IPS-20b (cell line): Measurements from ENCODE around the gene GXYLT2.
"Not testable (repeated sequence)": the region's sequence is repeated elsewhere in the genome, so short reads cannot be mapped to it uniquely, and the experiment has no call there.

Experiments
- H3K27ac ChIP-seq: one replicate; pipeline ENCODE4 v1.5.1; 2013; ENCODE audit warnings: low read length
- H3K27me3 ChIP-seq: 2 replicates; pipeline ENCODE4 v1.6.1; 2013; ENCODE audit warnings: mild to moderate bottlenecking, low read length, inconsistent platforms; ENCODE audit not compliant: insufficient read depth
- H3K36me3 ChIP-seq: 2 replicates; pipeline ENCODE4 v1.6.1; 2013; ENCODE audit warnings: low read depth, mild to moderate bottlenecking, inconsistent platforms, low read length, moderate library complexity; ENCODE audit not compliant: insufficient read depth
- H3K4me1 ChIP-seq: 2 replicates; pipeline ENCODE4 v1.6.1; 2013; ENCODE audit warnings: mild to moderate bottlenecking, control low read depth, inconsistent platforms, low read length, moderate library complexity; ENCODE audit not compliant: insufficient read depth
- H3K4me3 ChIP-seq: 2 replicates; pipeline ENCODE4 v1.5.1; 2013; ENCODE audit warnings: mild to moderate bottlenecking, low read length, inconsistent platforms
- H3K9ac ChIP-seq: 2 replicates; pipeline ENCODE4 v1.6.1; 2013; ENCODE audit warnings: low read depth, mild to moderate bottlenecking, inconsistent platforms, low read length, moderate library complexity
- H3K9me3 ChIP-seq: 2 replicates; pipeline ENCODE4 v1.6.1; 2013; ENCODE audit warnings: mild to moderate bottlenecking, low read depth, low read length, inconsistent platforms; ENCODE audit not compliant: insufficient read depth

GXYLT2 gene

DNA sequence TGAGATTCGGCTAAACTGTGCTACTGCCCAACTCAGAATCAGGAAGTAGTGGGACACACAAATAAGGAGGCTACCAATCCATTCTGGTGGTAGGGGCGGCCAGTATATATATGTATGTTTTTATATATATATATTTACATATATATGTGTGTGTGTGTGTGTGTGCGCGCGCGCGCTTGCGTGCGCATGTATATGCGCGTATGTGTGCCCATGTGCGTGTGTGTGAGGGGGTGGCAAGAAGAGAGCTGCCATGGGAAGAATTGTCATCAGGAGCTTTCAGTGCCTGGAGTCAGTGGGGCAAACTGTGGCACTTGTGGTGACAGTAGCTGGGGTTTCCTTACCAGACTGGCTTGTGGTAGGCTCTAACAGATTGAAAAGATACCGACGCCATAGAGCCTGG is 26.5 kb downstream of the GXYLT2 start:
- H3K4me3 ChIP-seq: no peak overlapping the region
- H3K27ac ChIP-seq: no peak overlapping the region
- no peaks in the 10 kb centered on the region for H3K9me3 ChIP-seq
- H3K36me3 ChIP-seq: no peaks in the 10 kb centered on the region
- no peaks in the 10 kb centered on the region for H3K4me1 ChIP-seq
- H3K9ac ChIP-seq: no peak overlapping the region
- H3K27me3 ChIP-seq: no peaks in the 10 kb centered on the region

DNA sequence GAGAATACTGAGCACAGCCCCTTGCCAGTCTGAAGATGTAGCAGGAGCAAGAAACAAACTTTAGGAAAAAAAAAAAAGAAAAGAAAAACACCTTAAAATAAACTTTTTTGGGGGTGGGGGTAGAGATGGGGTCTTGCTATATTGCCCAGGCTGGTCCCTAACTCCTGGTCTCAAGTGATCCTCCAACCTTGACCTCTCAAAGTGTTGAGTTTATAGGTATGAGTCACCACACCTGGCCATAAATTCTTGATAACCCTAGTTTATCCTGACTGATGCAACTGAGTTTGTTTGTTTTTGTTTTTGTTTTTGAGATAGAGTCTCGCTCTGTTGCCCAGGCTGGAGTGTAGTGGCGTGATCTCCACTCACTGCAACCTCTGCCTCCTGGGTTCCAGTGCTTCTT is 28.4 kb downstream of the GXYLT2 start:
- Histone ChIP-seq H3K27me3 (no peaks in the 10 kb centered on the region), H3K36me3 (no peaks in the 10 kb centered on the region), H3K27ac (no peak overlapping the region), H3K9ac (no peak overlapping the region), H3K9me3 (no peaks in the 10 kb centered on the region), H3K4me1 (no peaks in the 10 kb centered on the region), H3K4me3 (no peak overlapping the region)

DNA sequence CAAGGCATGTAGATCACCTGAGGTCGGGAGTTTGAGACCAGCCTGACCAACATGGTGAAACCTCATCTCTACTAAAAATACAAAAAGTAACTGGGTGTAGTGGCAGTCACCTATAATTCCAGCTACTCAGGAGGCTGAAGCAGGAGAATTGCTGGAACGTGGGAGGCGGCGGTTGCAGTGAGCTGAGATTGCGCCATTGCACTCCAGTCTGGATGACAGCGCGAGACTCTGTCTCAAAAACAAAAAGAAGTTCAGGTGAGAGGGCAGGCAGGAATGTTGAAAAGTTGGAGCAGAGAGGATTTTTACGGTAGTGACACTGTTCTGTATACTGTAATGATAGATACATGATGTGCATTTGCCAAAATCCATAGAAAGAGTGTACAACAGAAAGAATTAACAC is 31.7 kb downstream of the GXYLT2 start:
- H3K27me3 ChIP-seq: no peaks in the 10 kb centered on the region
- H3K4me1 ChIP-seq: no peaks in the 10 kb centered on the region
- H3K27ac ChIP-seq: no peak overlapping the region
- no peaks in the 10 kb centered on the region for H3K9me3 ChIP-seq
- H3K4me3 ChIP-seq: no peak overlapping the region
- no peak overlapping the region for H3K9ac ChIP-seq
- no peaks in the 10 kb centered on the region for H3K36me3 ChIP-seq

DNA sequence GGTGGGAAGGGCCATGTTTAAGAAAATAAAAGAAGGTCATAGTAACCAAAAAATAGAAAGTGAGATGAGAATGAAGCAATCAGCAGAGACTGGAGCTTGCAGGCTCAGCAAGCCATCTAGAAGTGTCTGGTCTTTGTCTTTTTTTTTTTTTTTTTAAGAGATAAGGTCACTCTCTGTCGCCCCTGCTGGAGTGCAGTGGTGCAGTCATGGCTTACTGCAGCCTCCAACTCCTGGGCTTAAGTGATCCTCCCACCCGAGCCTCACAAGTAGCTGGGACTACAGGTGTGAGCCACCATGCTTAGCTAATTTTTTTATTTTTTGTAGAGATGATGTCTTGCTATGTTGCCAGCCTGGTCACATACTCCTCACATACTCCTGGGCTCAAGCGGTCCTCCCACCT is 36.2 kb downstream of the GXYLT2 start:
- H3K27me3 ChIP-seq: no peaks in the 10 kb centered on the region
- H3K9ac ChIP-seq: no peak overlapping the region
- no peaks in the 10 kb centered on the region for H3K36me3 ChIP-seq
- no peaks in the 10 kb centered on the region; the same call in 1 of the 2 replicates for H3K4me1 ChIP-seq
- no peak overlapping the region for H3K27ac ChIP-seq
- H3K4me3 ChIP-seq: no peak overlapping the region
- H3K9me3 ChIP-seq: no peaks in the 10 kb centered on the region

DNA sequence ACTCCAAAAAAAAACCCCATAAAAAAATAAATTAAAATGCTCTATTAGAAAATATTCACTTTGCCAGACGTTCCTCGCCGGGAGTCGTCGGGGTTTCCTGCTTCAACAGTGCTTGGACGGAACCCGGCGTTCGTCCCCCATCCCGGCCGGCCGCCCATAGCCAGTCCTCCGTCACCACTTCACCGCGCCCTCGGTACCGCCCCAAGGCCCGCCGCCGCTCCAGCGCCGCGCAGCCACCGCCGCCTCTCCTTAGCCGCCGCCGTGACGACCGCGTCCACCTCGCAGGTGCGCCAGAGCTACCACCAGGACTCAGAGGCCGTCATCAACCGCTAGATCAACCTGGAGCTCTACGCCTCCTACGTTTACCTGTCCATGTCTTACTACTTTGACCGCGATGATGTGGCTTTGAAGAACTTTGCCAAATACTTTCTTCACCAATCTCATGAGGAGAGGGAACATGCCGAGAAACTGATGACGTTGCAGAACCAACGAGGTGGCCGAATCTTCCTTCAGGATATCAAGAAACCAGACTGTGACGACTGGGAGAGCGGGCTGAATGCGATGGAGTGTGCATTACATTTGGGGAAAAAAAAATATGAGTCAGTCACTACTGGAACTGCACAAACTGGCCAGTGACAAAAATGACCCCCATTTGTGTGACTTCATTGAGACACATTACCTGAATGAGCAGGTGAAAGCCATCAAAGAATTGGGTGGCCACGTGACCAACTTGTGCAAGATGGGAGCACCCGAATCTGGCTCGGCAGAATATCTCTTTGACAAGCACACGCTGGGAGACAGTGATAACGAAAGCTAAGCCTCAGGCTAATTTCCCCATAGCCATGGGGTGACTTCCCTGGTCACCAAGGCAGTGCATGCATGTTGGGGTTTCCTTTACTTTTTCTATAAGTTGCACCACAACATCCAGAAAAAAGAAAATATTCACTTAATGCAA is 41.2 kb downstream of the GXYLT2 start:
- H3K4me1 ChIP-seq, H3K27me3 ChIP-seq, H3K9ac ChIP-seq, H3K4me3 ChIP-seq, H3K9me3 ChIP-seq, H3K36me3 ChIP-seq, H3K27ac ChIP-seq: not testable (repeated sequence)

DNA sequence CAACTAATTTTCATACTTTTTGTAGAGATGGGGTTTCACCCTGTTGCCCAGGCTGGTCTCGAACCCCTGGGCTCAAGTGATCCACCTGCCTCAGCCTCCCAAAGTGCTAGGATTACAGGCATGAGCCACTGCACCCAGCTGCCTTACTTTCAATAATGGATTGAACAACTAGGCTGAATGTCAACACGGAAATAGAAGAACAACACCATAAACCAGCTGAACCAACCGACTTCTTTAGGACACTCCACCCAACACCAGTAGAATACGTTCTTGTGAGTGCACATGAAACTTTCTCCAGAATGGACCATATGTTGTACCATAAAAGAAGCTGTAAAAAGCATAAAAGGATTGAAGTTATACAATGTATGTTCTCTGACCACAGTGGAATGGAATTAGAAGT is 42.9 kb downstream of the GXYLT2 start:
- H3K4me1 ChIP-seq: peaks cover 10% of the 10 kb centered on the region
- H3K27ac ChIP-seq: no peak overlapping the region
- H3K9ac ChIP-seq: no peak overlapping the region
- no peaks in the 10 kb centered on the region for H3K9me3 ChIP-seq
- no peaks in the 10 kb centered on the region for H3K27me3 ChIP-seq
- H3K4me3 ChIP-seq: no peak overlapping the region
- H3K36me3 ChIP-seq: no peaks in the 10 kb centered on the region

DNA sequence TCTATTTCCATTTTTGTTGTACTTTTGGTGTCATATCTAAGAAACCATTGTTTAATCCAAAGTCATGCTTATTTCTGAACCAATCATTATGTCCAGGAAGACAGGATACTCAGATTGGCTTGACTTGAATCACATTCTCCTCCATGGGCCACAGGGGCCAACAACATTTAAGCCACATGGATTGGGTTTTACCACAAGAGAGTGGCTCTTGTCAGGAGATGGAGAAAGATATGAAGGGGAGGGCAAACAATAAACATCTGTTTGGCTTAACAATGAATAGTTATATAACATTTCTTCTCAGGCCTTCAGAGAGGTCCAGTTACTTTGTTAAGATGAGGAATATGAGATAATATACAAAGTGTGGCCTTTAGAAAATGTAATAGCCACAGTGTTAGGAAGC is 44.6 kb downstream of the GXYLT2 start:
- no peaks in the 10 kb centered on the region for H3K36me3 ChIP-seq
- H3K27ac ChIP-seq: no peak overlapping the region
- H3K4me3 ChIP-seq: no peak overlapping the region
- peaks cover 10% of the 10 kb centered on the region for H3K4me1 ChIP-seq
- H3K27me3 ChIP-seq: no peaks in the 10 kb centered on the region
- no peak overlapping the region for H3K9ac ChIP-seq
- H3K9me3 ChIP-seq: no peaks in the 10 kb centered on the region

DNA sequence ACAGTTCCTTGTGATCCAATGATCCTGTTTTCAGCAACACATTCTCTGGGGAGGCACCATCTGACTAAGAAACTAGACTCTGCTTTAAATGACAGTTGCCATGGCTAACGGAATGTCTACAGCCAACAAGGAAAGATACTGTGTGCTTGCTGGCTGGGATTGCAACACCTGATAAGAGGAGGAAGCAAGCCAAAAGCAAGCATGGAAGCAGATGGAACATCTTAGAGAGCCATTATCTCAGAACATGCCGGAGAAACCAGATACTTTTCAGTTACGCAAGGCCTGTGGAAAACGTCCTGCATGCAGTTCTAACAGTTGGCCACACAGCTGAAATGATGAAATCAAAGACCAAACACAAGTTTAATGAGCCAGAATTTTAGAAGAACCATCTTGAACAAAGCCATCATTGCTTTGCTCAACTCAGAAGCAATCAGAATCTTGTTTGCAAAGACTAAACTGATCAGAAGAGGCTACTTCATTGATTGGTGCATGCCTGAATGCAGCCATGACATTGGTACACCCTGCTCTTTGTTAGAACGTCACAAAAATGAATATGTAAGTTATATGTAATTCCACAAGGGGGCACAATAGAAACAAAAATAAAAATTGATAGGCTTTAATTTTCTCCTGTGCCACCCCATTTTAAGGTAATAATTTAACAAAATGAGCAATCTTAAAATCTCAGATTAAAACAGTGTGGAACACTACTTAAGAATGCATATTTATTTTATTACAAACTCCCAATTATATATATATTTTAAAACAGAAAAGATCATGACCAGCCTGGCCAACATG is 50.8 kb downstream of the GXYLT2 start:
- Histone ChIP-seq H3K4me1 (peaks cover 4% of the 10 kb centered on the region), H3K9ac (no peak overlapping the region), H3K27ac (no peak overlapping the region), H3K9me3 (no peaks in the 10 kb centered on the region), H3K36me3 (no peaks in the 10 kb centered on the region), H3K4me3 (no peak overlapping the region), H3K27me3 (no peaks in the 10 kb centered on the region)

DNA sequence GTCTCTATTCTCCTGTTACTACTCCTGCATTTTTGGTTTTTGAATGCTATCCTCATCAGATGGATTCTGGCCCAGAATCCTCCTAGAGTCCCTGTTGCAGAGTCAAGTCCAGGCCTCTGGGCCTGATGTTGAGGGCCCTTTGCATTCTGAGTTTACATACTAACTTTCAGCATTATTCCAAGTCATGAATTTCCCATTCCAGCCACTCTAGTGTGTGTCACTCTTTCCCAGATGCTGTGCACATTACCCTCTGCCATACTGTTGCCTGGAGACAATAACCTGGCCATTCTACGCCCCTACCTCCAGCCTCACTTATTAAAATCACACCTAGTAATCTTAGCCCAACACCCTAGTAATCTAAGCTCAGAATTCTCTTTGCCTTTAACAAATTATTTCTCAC is 53.4 kb downstream of the GXYLT2 start:
- Histone ChIP-seq H3K4me1 (peaks cover 4% of the 10 kb centered on the region; the same call in 1 of the 2 replicates), H3K4me3 (no peak overlapping the region), H3K36me3 (no peaks in the 10 kb centered on the region), H3K9me3 (no peaks in the 10 kb centered on the region), H3K27ac (no peak overlapping the region), H3K27me3 (no peaks in the 10 kb centered on the region), H3K9ac (no peak overlapping the region)

DNA sequence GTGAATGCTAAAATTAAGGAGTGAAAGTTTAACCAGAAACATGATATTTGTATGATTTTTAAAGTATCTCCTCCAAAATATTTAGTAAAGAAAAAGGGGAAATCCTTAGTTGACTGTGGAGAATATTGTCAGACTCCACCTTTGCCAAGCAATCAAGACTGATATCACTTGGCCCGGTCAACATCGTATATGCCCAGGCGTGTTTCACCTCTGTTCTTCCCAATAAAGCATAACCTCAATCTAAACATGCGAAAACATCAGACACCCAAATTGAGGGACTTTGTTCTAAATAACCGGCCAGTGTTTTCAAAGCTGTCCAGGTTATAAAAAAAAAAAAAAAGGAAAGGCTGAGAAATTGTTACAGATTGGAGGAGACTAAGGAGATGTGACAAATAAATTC is 54.6 kb downstream of the GXYLT2 start:
- no peaks in the 10 kb centered on the region for H3K36me3 ChIP-seq
- H3K9me3 ChIP-seq: no peaks in the 10 kb centered on the region
- no peaks in the 10 kb centered on the region for H3K27me3 ChIP-seq
- no peak overlapping the region for H3K9ac ChIP-seq
- no peak overlapping the region for H3K27ac ChIP-seq
- no peak overlapping the region for H3K4me3 ChIP-seq
- peaks cover 4% of the 10 kb centered on the region; the same call in 1 of the 2 replicates for H3K4me1 ChIP-seq

DNA sequence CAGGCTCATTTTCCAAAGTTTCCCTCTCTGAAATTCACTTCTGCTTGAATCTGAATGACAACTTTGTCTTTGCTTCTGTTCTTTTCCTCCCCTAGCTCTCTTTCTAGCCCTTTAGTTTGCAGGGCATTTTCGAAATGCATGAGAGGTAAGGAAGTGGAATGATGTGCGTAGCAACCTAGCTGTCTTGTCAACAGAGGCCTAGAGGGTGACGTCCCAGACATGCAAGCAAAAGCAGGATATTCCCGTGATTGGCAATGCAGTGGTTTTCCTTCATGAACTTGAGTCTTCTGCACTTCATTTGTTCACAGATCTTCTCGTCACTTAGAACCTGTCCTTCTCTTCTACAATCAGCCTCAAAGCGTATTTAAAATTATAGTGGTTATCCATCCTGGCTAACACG is 56.9 kb downstream of the GXYLT2 start:
- no peak overlapping the region for H3K9ac ChIP-seq
- no peaks in the 10 kb centered on the region for H3K27me3 ChIP-seq
- no peak overlapping the region for H3K4me3 ChIP-seq
- no peak overlapping the region for H3K27ac ChIP-seq
- H3K36me3 ChIP-seq: no peaks in the 10 kb centered on the region
- no peaks in the 10 kb centered on the region for H3K4me1 ChIP-seq
- H3K9me3 ChIP-seq: no peaks in the 10 kb centered on the region
